Thoracic aorta (tissue), 2 donors: Measurements from ENCODE around the gene GLT6D1. TPM values are rescaled to one million over a fixed set of nuclear protein-coding genes. Genes with fewer than 3 reads are reported as not detected.

ENCODE experiments used
- ATAC-seq: fragments of 150-250 bp; one replicate; pipeline ENCODE4 v1.8.0; 2017; ENCODE audit warnings: low read depth; ENCODE audit not compliant: insufficient number of reproducible peaks, low FRiP score
- DNase-seq: peaks from one replicate; pipeline ENCODE4 v3.0.0-alpha.2; 2020; ENCODE audit warnings: low spot score
- H3K27ac ChIP-seq, 2 donors: fragments of 200-600 bp; sonication (generic); 1 replicate in 1 of 2; 2 replicates in 1 of 2; pipeline ENCODE4 v1.5.1; 2016; ENCODE audit warnings: mild to moderate bottlenecking in 2 of 2, moderate library complexity in 2 of 2
- H3K27me3 ChIP-seq: fragments of 200-600 bp; sonication (generic); replicated peaks from 2 replicates; pipeline ENCODE4 v1.6.0; 2016; ENCODE audit warnings: mild to moderate bottlenecking; ENCODE audit not compliant: insufficient read depth
- H3K36me3 ChIP-seq: fragments of 200-600 bp; sonication (generic); one replicate; pipeline ENCODE4 v1.5.1; 2016
- H3K4me1 ChIP-seq, 2 donors: fragments of 200-600 bp; sonication (generic); 1 replicate in 1 of 2; 2 replicates in 1 of 2; pipeline versions ENCODE4 v1.5.1 to v1.6.0; 2016; ENCODE audit warnings: low read depth in 2 of 2, mild to moderate bottlenecking in 1 of 2; ENCODE audit not compliant: control insufficient read depth in 1 of 2
- H3K4me3 ChIP-seq: fragments of 200-600 bp; sonication (generic); 2 replicates; pipeline ENCODE4 v1.5.1; 2016; ENCODE audit warnings: mild to moderate bottlenecking
- H3K9me3 ChIP-seq: fragments of 200-600 bp; sonication (generic); 2 replicates; pipeline ENCODE4 v1.5.1; 2016
- total RNA-seq, 2 donors: library from RNA; depleted of rRNA; stranded (reverse); fragments of >200 nt; gene quantifications; one replicate each; pipeline versions ENCODE4 v1.1.0 to v1.2.3, GENCODE V29; 2016
- TF ChIP-seq, protein P1 (sequence below): fragments of 200-600 bp; sonication (generic); IDR thresholded peaks from one replicate; pipeline ENCODE4 v1.5.1; 2019; ENCODE audit warnings: antibody characterized with exemption

The GLT6D1 gene
- total RNA-seq, 2 donors from 2014 or later: not detected

DNA sequence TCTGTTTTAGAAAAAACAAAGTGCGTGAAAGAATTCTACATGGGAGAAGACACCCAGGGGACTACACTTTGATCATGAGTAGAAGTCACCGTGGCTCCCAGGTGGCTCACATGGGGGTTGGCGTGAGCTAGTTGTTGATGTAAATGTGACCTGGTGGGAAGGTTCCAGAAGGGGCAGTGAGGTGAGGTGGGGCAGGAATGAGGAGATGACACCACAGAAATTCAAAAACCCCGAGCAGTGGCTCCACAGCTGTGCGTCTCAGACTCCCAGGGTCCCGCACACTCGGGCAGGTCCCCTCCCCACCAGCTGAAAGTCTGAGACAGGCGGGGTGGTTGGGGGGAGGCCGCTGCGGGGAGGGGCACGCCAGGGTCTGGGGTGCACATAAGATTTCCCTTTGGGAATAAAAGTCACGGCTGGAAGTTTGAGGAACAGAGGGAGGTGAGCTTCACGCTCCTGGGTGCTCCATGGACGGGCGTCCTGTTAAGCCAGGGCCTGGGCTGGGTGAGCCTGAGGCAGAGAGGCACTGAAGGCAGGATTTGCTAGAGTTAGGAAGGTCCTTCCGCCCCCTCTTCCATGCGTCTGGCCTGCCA lies 29.9 kb downstream of the GLT6D1 start:
- no peak for ATAC-seq

GRCh38 chr9:135608999-135609317 lies 30.4 kb downstream of the GLT6D1 start:
- DNase-seq: no peak

More for the DNA sequence above, 29.9 kb downstream of the GLT6D1 start:
- no peak overlapping the region for H3K27ac ChIP-seq
- no peaks in the 10 kb centered on the region for H3K27me3 ChIP-seq
- H3K4me3 ChIP-seq: no peak overlapping the region
- no peak for DNase-seq
- H3K36me3 ChIP-seq: no peaks in the 10 kb centered on the region
- H3K9me3 ChIP-seq: no peaks in the 10 kb centered on the region
- no peaks in the 10 kb centered on the region for H3K4me1 ChIP-seq
- TF ChIP-seq, protein P1, sequence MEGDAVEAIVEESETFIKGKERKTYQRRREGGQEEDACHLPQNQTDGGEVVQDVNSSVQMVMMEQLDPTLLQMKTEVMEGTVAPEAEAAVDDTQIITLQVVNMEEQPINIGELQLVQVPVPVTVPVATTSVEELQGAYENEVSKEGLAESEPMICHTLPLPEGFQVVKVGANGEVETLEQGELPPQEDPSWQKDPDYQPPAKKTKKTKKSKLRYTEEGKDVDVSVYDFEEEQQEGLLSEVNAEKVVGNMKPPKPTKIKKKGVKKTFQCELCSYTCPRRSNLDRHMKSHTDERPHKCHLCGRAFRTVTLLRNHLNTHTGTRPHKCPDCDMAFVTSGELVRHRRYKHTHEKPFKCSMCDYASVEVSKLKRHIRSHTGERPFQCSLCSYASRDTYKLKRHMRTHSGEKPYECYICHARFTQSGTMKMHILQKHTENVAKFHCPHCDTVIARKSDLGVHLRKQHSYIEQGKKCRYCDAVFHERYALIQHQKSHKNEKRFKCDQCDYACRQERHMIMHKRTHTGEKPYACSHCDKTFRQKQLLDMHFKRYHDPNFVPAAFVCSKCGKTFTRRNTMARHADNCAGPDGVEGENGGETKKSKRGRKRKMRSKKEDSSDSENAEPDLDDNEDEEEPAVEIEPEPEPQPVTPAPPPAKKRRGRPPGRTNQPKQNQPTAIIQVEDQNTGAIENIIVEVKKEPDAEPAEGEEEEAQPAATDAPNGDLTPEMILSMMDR: no peak

GRCh38 chr9:135608294-135608998 lies 30.9 kb downstream of the GLT6D1 start:
- Histone ChIP-seq H3K4me1 (no peaks in the 10 kb centered on the region), H3K9me3 (no peaks in the 10 kb centered on the region), H3K4me3 (no peak overlapping the region), H3K27ac (no peak overlapping the region), H3K27me3 (no peaks in the 10 kb centered on the region), H3K36me3 (no peaks in the 10 kb centered on the region)
- ATAC-seq (no peak), DNase-seq (no peak)
- TF ChIP-seq, protein P1: no peak

More at GRCh38 chr9:135608999-135609317, 30.4 kb downstream of the GLT6D1 start:
- Histone ChIP-seq H3K27me3 (no peaks in the 10 kb centered on the region), H3K9me3 (no peaks in the 10 kb centered on the region), H3K4me1 (no peaks in the 10 kb centered on the region), H3K27ac (no peak overlapping the region), H3K36me3 (no peaks in the 10 kb centered on the region), H3K4me3 (no peak overlapping the region)
- TF ChIP-seq, protein P1: no peak
- no peak for ATAC-seq

- Histone ChIP-seq H3K27me3 (no peaks in the 10 kb centered on the region), H3K27ac (no peak overlapping the region), H3K4me1 (no peaks in the 10 kb centered on the region), H3K36me3 (no peaks in the 10 kb centered on the region), H3K9me3 (no peaks in the 10 kb centered on the region), H3K4me3 (no peak overlapping the region)
- DNase-seq: no peak
- TF ChIP-seq, protein P1: no peak
- no peak for ATAC-seq
Observed at GRCh38 chr9:135607401-135608293, 31.7 kb downstream of the GLT6D1 start.

- TF ChIP-seq, protein P1: no peak
- no peak overlapping the region for H3K4me3 ChIP-seq
- no peaks in the 10 kb centered on the region for H3K4me1 ChIP-seq
- no peak for DNase-seq
- no peaks in the 10 kb centered on the region for H3K36me3 ChIP-seq
- H3K9me3 ChIP-seq: no peaks in the 10 kb centered on the region
- no peak for ATAC-seq
- H3K27ac ChIP-seq: no peak overlapping the region
- no peaks in the 10 kb centered on the region for H3K27me3 ChIP-seq
Observed at GRCh38 chr9:135606885-135607259, 32.5 kb downstream of the GLT6D1 start.
